Suprapubic skin (tissue), 4 donors: ENCODE results near the gene TXNL4A. TPM values are rescaled to one million over a fixed set of nuclear protein-coding genes. Genes with fewer than 3 reads are reported as not detected.

ENCODE experiments used
- DNase-seq, 2 donors: peaks; one replicate each; pipeline ENCODE4 v3.0.0-alpha.2; 2019; ENCODE audit warnings: low spot score in 2 of 2
- H3K27ac ChIP-seq: fragments of 200-600 bp; sonication (generic); one replicate; pipeline ENCODE4 v1.5.1; 2019
- H3K27me3 ChIP-seq: fragments of 200-600 bp; sonication (generic); one replicate; pipeline ENCODE4 v1.5.1; 2019
- H3K36me3 ChIP-seq: fragments of 200-600 bp; sonication (generic); one replicate; pipeline ENCODE4 v1.5.1; 2019
- H3K4me1 ChIP-seq: fragments of 200-600 bp; sonication (generic); one replicate; pipeline ENCODE4 v1.5.1; 2019
- H3K4me3 ChIP-seq: fragments of 200-600 bp; sonication (generic); one replicate; pipeline ENCODE4 v1.5.1; 2019; ENCODE audit warnings: mild to moderate bottlenecking
- H3K9me3 ChIP-seq: fragments of 200-600 bp; sonication (generic); one replicate; pipeline ENCODE4 v1.5.1; 2019
- CTCF ChIP-seq, 2 donors: fragments of 200-600 bp in 1 of 2; fragments of 450-650 bp in 1 of 2; sonication (generic) in 1 of 2; IDR thresholded peaks; one replicate each; pipeline ENCODE4 v1.5.1; 2016 to 2019; ENCODE audit warnings: antibody characterized with exemption in 2 of 2, mild to moderate bottlenecking in 1 of 2, moderate library complexity in 1 of 2
- EP300 ChIP-seq: sonication (generic); formaldehyde crosslinking; IDR thresholded peaks from one replicate; pipeline ENCODE4 v1.6.1; 2017; ENCODE audit warnings: antibody characterized with exemption
- POLR2A ChIP-seq, 2 donors: fragments of 450-650 bp; IDR thresholded peaks; one replicate each; pipeline ENCODE4 v1.6.1; 2017; ENCODE audit warnings: antibody characterized with exemption in 2 of 2, mild to moderate bottlenecking in 2 of 2, moderate library complexity in 2 of 2
- POLR2AphosphoS5 ChIP-seq, 3 donors: sonication (generic); formaldehyde crosslinking; IDR thresholded peaks; one replicate each; pipeline ENCODE4 v1.6.1; 2017; ENCODE audit warnings: antibody characterized with exemption in 3 of 3
- WGBS: methylation state at CpG from one replicate; pipeline ENCODE4 v1.1.5; 2018; 5-methylcytosine and 5-hydroxymethylcytosine counted together
- total RNA-seq, 4 donors: library from RNA; depleted of rRNA; stranded (reverse); fragments of >200 nt; gene quantifications; one replicate each; pipeline ENCODE4 v1.1.0, GENCODE V29; 2016

The TXNL4A gene
- total RNA-seq, 4 donors from 2014 or later = 20.6 to 35.0 (median 24.6) TPM

GRCh38 chr18:79945118-79946042 lies 43.0 kb downstream of the TXNL4A start:
- H3K27me3 ChIP-seq = no peaks in the 10 kb centered on the region
- no peak overlapping the region for H3K4me3 ChIP-seq
- H3K27ac ChIP-seq = peak overlapping the region; percentile 31
- TF ChIP-seq EP300 = no peak
- TF ChIP-seq POLR2AphosphoS5 (IDR thresholded peaks at IDR 0.05) = no peak
- TF ChIP-seq POLR2A (IDR thresholded peaks at IDR 0.05) = no peak
- TF ChIP-seq CTCF (IDR thresholded peaks at IDR 0.05) = no peak
- no peaks in the 10 kb centered on the region for H3K9me3 ChIP-seq
- H3K36me3 ChIP-seq = peaks cover 24% of the 10 kb centered on the region
- H3K4me1 ChIP-seq = peaks cover 95% of the 10 kb centered on the region
- DNase-seq = peak; percentile 50 to 52
- 87% methylated on average over 12 of the region's 17 CpGs for WGBS

- Histone ChIP-seq H3K4me3 (no peak overlapping the region), H3K9me3 (no peaks in the 10 kb centered on the region), H3K4me1 (peaks cover 89% of the 10 kb centered on the region), H3K27ac (peak overlapping the region; percentile 31), H3K27me3 (no peaks in the 10 kb centered on the region), H3K36me3 (peaks cover 28% of the 10 kb centered on the region)
- peak in 1 of 2 donors; percentile 55 for DNase-seq
- no peak for TF ChIP-seq POLR2A (IDR thresholded peaks at IDR 0.05)
- TF ChIP-seq POLR2AphosphoS5 (IDR thresholded peaks at IDR 0.05) = no peak
- no peak for TF ChIP-seq EP300
- no peak for TF ChIP-seq CTCF (IDR thresholded peaks at IDR 0.05)
- WGBS = 71% methylated on average over 3 of the region's 3 CpGs
Measured at GRCh38 chr18:79944746-79945117, 43.6 kb downstream of the TXNL4A start.

DNA sequence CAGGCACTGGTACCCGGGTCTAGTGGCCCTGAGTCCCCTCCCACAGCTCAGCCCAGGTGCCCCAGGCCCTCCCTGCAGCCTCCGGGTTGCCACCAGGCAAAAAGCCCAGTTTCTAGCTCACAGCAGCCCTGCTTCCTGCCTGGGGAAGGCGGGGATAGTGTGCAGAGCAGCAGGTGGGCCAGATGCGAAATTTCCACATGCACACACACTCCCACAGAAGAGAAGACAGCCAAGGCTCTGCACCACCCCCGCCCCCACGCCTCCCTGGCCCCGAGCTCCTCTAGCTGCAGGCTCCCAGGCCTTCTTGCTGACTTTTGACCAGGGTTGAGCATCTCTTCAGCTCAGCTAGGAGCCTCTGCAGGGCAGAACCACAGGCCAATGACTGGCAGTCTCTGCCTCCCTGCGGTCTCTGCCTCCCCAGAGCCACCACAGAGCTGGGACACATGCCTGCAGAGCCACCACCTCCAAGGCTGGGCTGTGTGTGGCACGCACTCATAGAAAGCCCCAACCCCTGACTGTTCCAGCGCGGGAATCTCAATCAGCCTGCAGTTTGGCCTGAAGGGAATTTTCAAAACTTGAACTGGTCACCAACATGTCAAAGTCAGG lies 44.1 kb downstream of the TXNL4A start:
- Histone ChIP-seq H3K4me3 (no peak overlapping the region), H3K4me1 (peaks cover 84% of the 10 kb centered on the region), H3K36me3 (peaks cover 28% of the 10 kb centered on the region), H3K27me3 (no peaks in the 10 kb centered on the region), H3K9me3 (no peaks in the 10 kb centered on the region), H3K27ac (peak overlapping the region; percentile 31)
- DNase-seq = peak; percentile 54 to 72
- TF ChIP-seq POLR2A (IDR thresholded peaks at IDR 0.05) (no peak), CTCF (IDR thresholded peaks at IDR 0.05) (no peak), POLR2AphosphoS5 (IDR thresholded peaks at IDR 0.05) (no peak), EP300 (no peak)
- WGBS = 48% methylated on average over 5 of the region's 11 CpGs

DNA sequence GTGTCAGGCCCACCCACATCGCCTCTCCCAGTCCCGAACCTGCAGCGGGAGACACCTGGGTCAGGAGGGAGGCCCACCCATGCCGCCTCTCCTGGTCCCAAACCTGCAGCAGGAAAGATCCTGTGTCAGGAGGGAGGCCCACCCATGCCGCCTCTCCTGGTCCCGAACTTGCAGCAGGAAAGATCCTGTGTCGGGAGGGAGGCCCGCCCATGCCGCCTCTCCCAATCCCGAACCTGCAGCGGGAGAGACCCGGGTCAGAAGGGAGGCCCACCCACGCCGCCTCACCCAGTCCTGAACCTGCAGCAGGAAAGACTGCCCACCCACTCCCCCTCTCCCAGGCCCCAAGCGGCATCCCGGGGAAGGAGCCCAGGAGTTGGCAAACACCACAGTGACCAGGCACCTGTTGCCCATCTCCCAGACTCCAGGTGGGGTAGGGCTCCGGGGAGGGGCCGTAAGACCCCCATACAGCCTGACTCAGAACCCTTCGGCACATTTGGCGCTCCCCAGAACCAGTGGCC lies 44.7 kb downstream of the TXNL4A start:
- peak; percentile 56 to 79 for DNase-seq
- peaks cover 28% of the 10 kb centered on the region for H3K36me3 ChIP-seq
- no peaks in the 10 kb centered on the region for H3K27me3 ChIP-seq
- WGBS = 70% methylated on average over 6 of the region's 20 CpGs
- TF ChIP-seq CTCF (IDR thresholded peaks at IDR 0.05) = no peak
- TF ChIP-seq POLR2A (IDR thresholded peaks at IDR 0.05) = no peak
- H3K4me1 ChIP-seq = peaks cover 84% of the 10 kb centered on the region
- H3K9me3 ChIP-seq = no peaks in the 10 kb centered on the region
- peak overlapping the region; percentile 31 for H3K27ac ChIP-seq
- no peak overlapping the region for H3K4me3 ChIP-seq
